Epidermal melanocyte (primary cell): ENCODE measurements around the gene CST9L.

ENCODE experiments used
- DNase-seq: peaks from one replicate; pipeline ENCODE4 v3.0.0; 2011; ENCODE audit warnings: low spot score; ENCODE audit not compliant: insufficient read length

Gene CST9L

GRCh38 chr20:23568320-23568970, at the start of gene CST9L:
Gene CST9L, minus strand, starts transcription at chr20:23568484. Its CDS starts 34 bp downstream, at chr20:23568450.
- no peak for DNase-seq

DNA sequence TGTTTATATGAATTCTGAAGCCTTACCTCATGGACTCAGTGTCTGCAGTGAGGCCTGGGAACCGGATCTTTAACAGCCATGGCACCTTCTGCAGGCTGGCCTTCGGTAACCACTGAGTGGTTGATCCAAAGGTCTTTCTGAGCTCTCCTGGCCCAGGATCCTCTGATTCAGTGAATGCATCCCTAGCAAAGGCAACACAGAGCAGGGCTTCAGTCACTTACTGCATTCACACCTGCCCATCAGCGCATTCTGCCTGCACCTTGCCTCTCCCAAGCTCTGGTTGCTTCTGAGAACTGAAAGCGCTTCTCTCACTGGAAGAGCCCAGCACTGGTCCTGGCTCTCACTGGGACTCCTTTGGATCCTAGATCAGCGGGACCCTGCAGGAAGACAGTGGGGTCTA, 45.9 kb upstream of the CST9L start:
- no peak for DNase-seq

- DNase-seq: no peak
Observed at GRCh38 chr20:23613676-23614075, 45.4 kb upstream of the CST9L start.

- no peak for DNase-seq
Observed at GRCh38 chr20:23612396-23612795, 44.1 kb upstream of the CST9L start.

- DNase-seq: no peak
Observed at GRCh38 chr20:23609486-23610109, 41.3 kb upstream of the CST9L start.

DNA sequence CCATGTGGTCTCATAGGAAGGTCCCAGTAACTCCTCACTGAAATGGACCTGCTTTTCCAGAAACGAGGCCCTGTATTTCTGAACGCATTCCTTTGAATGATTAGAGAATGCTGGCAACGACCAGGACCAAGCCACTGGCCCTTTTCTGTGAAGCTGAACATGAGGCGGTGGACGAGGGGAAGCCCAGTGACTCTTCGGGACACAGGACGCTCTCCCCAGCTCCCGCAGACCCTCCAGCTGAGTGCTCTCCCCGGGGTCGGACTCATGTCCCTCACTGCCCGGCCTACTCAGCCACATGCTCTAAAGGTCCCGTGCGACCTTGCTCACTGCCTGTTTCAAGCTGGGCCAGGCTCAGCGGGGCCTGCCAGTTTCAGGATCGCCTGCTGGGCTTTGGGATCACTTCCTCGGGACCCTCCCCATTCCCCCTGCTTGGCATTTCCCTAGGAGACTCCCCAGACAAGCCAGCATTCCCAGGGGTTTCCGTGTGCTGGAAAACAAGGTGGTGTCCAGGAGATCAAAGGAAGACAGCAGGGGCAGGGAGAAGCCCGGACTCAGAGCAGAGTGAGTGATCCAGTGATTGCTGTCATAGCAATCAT, 40.1 kb upstream of the CST9L start:
- DNase-seq: no peak

GRCh38 chr20:23607497-23608245, 39.4 kb upstream of the CST9L start:
- DNase-seq: no peak

DNA sequence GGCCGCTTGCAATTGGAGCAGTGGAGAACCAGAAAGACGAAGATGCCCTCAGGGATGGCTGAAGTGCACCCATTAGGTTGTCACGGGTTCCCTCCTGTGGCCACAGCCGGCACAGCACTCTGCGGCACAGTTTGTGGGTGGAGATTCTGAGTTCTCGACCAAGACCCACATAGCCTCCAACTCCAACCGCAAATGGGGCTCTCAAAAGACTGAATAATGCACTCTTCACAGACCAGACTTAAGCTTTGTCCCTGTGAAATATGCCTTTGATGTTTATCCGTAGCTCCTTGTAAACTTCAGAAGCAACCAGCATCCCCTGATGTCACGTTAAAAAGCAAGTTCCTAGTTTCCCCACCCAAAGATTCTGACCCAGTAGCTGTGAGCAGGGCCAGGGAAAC, 38.4 kb upstream of the CST9L start:
- peak; percentile 80 for DNase-seq

GRCh38 chr20:23605867-23606651, 37.8 kb upstream of the CST9L start, which contains the start of gene CST9:
Gene CST9, minus strand, starts transcription at chr20:23605917. Its CDS starts 53 bp downstream, at chr20:23605864.
- DNase-seq: no peak

GRCh38 chr20:23604306-23604705, 36.0 kb upstream of the CST9L start:
- DNase-seq: no peak

- no peak for DNase-seq
Observed at GRCh38 chr20:23603321-23603720, 35.0 kb upstream of the CST9L start.

DNA sequence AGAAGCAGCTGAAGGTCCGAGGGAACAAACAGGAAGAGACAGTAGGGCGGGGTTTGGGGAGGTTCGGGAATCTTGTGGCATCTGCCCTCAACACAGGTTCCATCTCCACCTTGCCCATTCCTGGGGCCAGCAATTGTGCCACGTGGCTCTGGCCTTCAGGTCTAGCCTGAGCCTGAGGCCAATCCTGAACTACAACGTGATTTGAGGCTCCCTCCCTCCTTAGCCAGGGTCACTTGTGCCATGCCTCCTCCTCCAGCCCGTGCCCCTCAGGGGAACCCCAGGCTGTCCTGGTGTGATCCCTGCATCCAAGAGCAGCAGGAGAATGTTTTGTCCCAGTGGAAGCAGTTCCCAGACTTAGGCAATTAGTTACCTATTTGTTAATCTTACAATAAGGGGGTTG, 34.4 kb upstream of the CST9L start:
- no peak for DNase-seq

DNA sequence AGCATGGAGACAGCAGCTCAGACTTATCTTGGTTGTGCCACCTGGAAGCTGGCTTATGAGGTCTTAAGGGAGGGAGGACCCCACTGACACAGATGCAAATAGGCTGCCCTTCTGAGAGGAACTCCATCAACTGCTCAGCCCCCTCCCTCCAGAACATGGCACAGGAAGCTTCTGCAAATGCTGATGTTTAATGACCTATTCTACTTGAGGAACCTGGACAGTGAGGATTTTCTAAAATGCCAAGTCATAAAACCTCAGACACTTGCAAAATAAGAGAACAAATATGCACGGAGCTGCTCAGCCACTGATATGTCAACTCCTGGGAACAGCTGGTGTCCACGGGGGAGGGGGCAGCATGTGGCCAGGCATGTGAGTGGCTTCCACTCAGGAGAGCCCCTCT, 34.0 kb upstream of the CST9L start:
- DNase-seq: no peak

- no peak for DNase-seq
Observed at GRCh38 chr20:23601715-23602114, 33.4 kb upstream of the CST9L start.

DNA sequence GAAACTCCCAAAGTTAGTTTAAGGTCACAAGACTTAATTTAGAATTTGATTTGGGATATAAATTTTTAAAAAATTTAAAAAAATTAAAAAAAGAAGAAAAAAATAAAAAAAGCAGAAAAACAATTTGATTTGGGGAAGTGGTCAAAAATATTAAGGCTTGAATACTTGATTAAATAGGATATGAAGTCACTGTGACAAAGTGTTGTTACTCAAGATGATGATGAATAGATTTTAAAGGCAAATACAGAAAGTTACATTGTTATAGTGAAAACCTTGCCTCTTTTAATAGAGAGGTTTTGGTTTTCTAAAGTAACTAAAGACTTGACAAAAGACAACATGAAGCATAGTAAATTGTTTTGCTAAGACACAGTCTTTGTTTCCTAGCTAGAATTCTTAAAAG, 30.2 kb upstream of the CST9L start:
- no peak for DNase-seq

DNA sequence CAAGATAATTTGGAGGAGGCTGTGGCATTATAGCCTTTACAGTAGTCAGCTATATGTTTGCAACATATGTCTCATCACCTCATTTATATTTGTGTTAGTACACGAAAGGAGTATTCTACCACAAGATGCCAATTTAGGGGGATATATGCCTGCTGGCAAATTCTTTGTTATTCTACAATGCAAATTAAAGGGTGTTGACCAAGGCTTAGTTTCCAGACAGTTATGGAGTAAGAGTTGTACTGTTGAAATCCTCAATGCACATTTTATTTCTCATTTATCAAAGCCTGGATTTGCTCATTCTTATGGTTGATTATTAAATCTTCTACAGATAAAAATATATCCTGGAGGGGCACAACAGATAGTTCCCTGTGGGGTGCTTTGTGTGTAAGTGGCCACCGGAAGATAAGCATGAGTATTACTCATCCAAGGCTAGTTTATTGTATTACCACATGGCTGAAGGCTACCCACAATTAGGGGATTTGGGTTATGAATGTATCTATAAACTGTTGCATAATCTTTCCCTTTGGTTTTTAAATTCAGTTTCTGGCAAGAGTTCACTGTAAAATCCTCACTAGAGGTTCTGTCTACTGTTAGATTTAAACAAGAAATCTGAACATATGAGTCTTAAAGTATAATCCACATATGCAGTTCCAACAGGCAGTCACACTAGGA, 28.4 kb upstream of the CST9L start:
- DNase-seq: no peak

GRCh38 chr20:23595941-23596340, 27.7 kb upstream of the CST9L start:
- DNase-seq: no peak

GRCh38 chr20:23588434-23589403, 20.4 kb upstream of the CST9L start:
- DNase-seq: no peak

- DNase-seq: no peak
Observed at GRCh38 chr20:23587631-23588030, 19.3 kb upstream of the CST9L start.
